ENCODE measurements around the gene DLD.
"Not testable (repeated sequence)": the region's sequence is repeated elsewhere in the genome, so short reads cannot be mapped to it uniquely, and the experiment has no call there.

The DLD gene

GRCh38 chr7:107890962-107891635, at the start of gene DLD:
Gene DLD, plus strand, starts transcription at chr7:107891183. Its CDS starts 68 bp downstream, at chr7:107891251.
- peak; percentile 71 for DNase-seq (ENCODE audit: low read depth)

GRCh38 chr7:107842213-107842612, 48.8 kb upstream of the DLD start:
- DNase-seq (ENCODE audit: low read depth) = no peak

GRCh38 chr7:107843184-107843583, 47.8 kb upstream of the DLD start:
- DNase-seq (ENCODE audit: low read depth) = no peak

GRCh38 chr7:107846324-107846723, 44.7 kb upstream of the DLD start:
- DNase-seq (ENCODE audit: low read depth) = no peak

DNA sequence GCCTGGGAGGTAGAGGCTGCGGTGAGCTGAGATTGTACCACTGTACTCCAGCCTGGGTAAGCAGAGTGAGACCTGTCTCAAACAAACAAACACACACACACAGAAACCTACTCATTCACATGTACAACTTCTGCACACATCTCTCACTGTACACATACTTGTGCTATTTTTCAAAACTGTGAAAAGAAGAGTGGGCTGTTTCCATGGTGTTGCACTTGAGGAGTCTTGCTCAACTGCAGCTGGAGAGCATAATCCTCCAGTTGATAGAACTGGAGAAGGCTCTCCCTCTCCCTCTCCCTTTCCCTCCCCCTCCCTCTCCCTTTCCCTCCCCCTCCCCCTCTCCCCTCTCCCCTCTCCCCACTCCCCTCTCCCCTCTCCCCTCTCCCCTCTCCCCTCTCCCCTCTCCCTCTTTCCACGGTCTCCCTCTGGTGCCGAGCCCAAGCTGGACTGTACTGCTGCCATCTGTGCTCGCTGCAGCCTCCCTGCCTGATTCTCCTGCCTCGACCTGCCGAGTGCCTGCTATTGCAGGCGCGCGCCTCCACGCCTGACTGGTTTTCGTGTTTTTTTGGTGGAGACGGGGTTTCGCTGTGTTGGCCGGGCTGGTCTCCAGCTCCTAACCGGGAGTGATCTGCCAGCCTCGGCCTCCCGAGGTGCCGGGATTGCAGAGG, 43.7 kb upstream of the DLD start:
- DNase-seq (ENCODE audit: low read depth) = no peak

DNA sequence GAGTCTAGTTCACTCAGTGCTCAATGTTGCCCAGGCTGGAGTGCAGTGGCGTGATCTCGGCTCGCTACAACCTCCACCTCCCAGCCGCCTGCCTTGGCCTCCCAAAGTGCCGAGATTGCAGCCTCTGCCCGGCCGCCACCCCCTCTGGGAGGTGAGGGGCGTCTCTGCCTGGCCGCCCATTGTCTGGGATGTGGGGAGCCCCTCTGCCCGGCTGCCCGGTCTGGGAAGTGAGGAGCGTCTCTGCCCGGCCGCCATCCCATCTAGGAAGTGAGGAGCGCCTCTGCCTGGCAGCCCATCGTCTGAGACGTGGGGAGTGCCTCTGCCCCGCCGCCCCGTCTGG, 43.2 kb upstream of the DLD start:
- not testable (repeated sequence) for DNase-seq (ENCODE audit: low read depth)

DNA sequence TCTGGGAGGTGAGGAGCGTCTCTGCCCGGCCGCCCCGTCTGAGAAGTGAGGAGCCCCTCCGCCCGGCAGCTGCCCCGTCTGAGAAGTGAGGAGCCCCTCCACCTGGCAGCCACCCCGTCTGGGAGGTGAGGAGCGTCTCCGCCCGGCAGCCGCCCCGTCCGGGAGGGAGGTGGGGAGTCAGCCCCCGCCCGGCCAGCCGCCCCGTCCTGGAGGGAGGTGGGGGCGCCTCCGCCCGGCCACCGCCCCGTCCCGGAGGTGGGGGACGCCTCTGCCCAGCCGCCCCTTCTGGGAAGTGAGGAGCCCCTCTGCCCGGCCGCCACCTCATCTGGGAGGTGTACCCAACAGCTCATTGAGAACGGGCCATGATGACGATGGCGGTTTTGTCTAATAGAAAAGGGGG, 42.8 kb upstream of the DLD start:
- DNase-seq (ENCODE audit: low read depth) = not testable (repeated sequence)

GRCh38 chr7:107850216-107850615, 40.8 kb upstream of the DLD start:
- DNase-seq (ENCODE audit: low read depth) = no peak

DNA sequence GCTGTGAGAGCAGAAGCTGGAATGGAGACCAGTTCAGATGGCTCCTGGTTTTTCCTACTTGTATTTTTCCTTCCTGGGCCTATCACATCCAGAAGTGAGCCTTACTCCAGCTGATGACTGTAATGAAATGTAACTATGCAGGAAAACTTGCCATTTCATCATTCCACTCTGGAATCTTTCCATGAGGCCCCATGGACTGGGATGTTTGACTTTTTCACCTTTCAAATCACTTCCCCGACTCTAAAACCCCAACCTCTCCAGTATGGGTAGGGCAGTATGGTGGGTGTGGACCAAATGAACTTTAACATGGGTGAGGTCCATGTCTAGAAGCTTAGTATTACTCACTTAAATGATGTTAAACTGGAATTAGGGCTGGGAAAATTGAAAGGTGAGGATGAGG, 40.3 kb upstream of the DLD start:
- DNase-seq (ENCODE audit: low read depth) = no peak

DNA sequence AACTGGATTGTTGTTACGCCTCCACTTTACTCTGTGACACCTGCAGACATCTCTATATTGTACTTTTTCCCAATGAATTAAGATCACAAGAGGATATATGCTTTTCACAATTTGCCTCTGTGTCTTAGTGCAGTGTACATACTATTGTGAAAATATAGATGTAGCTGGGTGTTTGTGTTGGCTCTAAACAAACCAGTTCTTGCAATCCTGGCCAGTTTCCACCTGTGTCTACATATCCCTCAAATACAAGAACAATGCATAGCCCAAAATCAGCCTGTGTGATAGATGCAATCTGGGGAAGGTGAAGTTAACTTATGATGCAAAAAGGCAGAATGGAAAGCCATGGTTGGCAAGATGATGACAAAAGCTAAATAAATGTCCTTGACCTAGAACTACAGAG, 36.5 kb upstream of the DLD start:
- DNase-seq (ENCODE audit: low read depth) = no peak

DNA sequence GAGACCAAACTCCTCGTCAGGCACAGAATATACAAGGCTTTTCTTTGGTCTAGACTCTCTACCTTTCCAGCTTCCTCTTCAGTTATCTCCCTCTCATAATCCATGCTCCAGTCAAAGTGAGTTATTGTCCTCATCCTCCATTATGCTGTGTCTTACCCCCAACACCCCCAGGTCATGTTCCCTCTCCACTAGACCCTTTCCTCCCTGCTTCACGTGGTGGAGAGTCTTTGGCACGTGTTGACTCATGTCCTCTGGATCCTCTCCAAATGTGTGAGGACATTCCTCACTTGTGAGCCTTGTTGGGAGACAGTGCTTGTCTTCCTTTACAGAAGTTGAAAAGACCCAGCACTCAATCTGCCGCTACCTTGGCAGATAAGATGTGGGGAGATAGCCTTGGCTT, 36.0 kb upstream of the DLD start:
- DNase-seq (ENCODE audit: low read depth) = no peak

DNA sequence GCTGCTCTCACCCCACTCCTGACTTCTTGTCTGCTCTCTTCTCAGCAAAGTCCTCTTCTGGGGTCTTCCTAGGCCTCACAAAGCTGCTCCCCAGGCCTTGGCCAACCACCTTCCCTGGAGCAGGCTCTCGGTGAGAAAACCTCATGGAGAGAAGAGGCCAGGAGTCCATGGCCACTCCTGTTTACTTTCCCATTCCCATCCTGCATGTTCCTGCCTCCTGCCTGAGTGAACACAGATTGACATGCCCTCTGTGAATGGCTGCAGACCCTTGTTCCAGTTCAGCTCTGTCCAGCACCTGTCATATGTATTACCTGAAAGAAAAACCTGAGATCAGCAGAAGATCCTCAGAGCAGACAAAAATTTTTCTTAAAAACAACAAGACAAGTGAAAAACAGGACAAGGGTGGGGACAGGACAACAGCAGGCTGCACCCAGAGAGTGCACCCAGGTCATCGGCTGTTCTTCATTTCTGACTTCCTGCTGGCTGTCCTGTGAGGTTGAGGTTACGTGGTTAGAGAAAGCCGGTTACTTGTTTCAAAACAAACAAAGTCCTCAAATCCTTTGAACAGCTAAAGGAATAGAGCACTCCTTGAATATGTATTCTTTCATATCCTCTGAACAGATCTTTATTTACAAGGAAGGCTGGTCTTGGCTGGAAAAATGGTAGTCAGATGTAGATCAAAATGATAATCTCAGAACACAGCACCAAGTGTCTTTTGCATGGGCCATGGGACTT, 34.0 kb upstream of the DLD start:
- DNase-seq (ENCODE audit: low read depth) = no peak

DNA sequence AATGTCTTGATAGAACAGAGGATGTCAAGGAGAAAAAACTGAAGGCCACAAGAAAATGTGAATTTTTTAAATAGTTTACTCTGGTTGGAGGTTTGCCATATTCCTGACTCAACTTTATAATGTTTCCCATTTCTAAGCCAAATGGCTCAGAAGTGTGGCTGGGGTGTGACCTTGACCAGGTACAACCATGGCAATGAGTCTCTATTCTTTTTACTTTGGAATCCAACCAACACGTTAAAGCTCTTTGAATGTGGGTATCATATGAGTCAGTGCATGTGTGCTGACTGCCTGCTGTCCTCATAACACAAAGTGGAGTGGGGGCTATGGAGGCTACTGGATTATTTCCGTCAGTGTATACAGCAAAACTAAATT, 33.5 kb upstream of the DLD start:
- DNase-seq (ENCODE audit: low read depth) = no peak

- no peak for DNase-seq (ENCODE audit: low read depth)
Measured at GRCh38 chr7:107858280-107858679, 32.7 kb upstream of the DLD start.

- DNase-seq (ENCODE audit: low read depth) = no peak
Measured at GRCh38 chr7:107860279-107860961, 30.6 kb upstream of the DLD start.

DNA sequence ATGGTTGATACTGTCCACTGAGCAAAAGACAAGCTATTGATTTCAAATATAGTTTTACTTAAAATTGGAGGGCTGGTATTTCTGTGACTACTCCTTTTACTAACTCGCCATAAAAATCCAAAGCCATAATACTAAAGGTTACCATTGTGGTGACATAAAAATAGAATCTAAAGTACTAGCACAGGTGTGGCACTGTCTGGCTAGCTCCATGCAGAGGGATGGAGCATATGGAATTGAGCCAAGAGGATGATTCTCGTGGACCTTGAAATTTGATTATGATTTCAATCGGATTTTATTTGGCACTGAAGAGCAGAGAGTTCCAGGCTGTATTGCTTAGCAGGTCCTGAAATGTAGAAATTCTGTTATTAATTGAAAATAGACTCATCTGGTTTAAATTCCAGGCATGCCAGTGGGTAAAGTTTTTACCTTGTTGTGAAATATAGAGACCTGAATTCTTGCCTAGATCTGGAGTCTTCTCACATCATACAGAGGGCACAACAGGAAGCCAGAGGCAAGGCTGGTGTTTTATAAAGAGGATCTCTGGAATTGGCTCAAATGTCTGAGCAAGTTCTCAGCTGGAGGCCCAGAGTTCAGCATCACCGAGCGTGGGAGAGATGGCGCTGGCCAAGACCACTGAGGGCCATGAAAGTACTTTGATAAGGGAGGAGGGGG, 29.9 kb upstream of the DLD start:
- DNase-seq (ENCODE audit: low read depth) = no peak

DNA sequence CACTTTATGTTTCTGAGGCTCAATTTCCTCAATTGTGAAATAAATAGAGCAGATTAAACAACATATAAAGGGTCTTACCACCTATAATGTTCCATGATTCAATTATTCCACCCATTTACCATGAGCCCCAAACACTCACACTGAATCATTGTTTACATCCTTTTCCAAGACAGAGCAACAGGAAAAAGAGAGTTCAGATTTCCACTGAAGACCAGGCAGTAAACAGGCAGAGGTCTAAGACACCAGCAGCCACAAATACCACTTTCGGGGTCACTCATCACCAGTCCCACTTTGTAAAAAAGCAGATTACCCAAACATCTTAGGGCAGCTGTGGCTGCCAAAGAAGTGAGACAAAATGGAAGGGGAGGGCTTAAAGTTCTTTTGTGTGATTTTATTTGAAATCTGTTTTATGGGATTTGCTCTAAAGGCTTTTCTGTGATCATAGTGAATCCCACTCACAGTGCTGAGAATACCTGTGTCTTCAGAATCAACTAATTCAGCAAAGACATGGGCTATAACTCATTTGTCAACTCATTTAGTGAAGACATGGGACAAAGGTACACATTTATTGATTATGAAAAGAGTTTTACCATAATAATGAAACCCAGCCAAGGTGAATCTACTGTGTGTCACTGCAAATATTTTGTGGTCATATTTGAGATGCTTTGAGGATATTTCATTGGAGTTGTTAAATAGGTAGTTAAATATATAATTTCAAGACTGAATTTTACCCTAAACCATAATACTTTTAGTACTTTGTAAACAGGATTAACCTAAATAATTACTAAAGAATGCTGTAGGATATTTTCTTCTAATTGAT, 24.8 kb upstream of the DLD start:
- DNase-seq (ENCODE audit: low read depth) = no peak

- no peak for DNase-seq (ENCODE audit: low read depth)
Measured at GRCh38 chr7:107867858-107868466, 23.0 kb upstream of the DLD start.

GRCh38 chr7:107870427-107871000, 20.5 kb upstream of the DLD start:
- no peak for DNase-seq (ENCODE audit: low read depth)

- no peak for DNase-seq (ENCODE audit: low read depth)
Measured at GRCh38 chr7:107874111-107874510, 16.9 kb upstream of the DLD start.

Data from GM04504 (cell line).